BE2C (cell line): ENCODE data around the gene FOXN3.

ENCODE experiments used
- DNase-seq: peaks from one replicate; pipeline ENCODE4 v3.0.0-alpha.2; 2020
- H3K27me3 ChIP-seq: fragments of 250-450 bp; sonication (Bioruptor Pico); 2 replicates; pipeline ENCODE4 v1.5.1; 2020; ENCODE audit warnings: mild to moderate bottlenecking
- H3K36me3 ChIP-seq: fragments of 250-450 bp; sonication (Bioruptor Pico); 2 replicates; pipeline ENCODE4 v1.5.1; 2020; ENCODE audit warnings: mild to moderate bottlenecking
- H3K4me1 ChIP-seq: fragments of 250-450 bp; sonication (Bioruptor Pico); 2 replicates; pipeline ENCODE4 v1.5.1; 2020
- H3K4me3 ChIP-seq: 2 replicates; pipeline ENCODE4 v1.5.1; 2011; ENCODE audit warnings: low read depth, low read length
- H3K9me3 ChIP-seq: fragments of 250-450 bp; sonication (Bioruptor Pico); 2 replicates; pipeline ENCODE4 v1.5.1; 2020
- CTCF ChIP-seq: IDR thresholded peaks from 2 replicates; pipeline ENCODE4 v1.5.1; 2012; ENCODE audit warnings: mild to moderate bottlenecking, low read depth, low read length

FOXN3 gene

DNA sequence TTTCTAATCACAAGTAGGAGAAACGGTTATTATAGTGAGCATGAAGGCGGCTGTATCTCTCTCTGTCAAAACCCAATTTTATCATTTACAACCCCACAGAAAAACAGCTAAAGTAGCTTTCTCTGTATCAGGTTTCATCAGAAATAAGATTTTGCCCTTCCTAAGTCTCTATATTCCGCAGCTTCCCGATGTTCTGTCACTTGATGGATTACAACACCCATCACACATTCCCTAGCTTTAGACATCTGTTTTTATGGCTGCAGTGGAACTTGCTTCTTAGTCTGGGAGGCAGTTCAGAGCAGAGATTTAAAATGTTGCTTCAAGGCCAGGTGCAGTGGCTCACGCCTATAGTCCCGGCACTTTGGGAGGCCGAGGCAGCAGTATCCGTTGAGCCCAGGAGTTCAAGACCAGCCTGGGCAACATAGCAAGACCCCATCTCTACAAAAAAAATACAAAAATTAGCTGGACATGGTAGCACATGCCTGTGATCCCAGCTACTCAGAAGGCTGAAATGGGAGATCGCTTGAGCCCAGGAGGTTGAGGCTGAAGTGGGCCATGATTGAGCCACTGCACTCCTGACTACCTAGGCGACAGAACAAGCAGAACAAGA lies 27.6 kb upstream of the FOXN3 start:
- no peak for DNase-seq
- TF ChIP-seq CTCF = no peak
- Histone ChIP-seq H3K36me3 (no peaks in the 10 kb centered on the region), H3K27me3 (no peaks in the 10 kb centered on the region), H3K4me3 (no peak overlapping the region), H3K9me3 (no peaks in the 10 kb centered on the region), H3K4me1 (peaks cover 4% of the 10 kb centered on the region; the same call in 1 of the 2 replicates)

DNA sequence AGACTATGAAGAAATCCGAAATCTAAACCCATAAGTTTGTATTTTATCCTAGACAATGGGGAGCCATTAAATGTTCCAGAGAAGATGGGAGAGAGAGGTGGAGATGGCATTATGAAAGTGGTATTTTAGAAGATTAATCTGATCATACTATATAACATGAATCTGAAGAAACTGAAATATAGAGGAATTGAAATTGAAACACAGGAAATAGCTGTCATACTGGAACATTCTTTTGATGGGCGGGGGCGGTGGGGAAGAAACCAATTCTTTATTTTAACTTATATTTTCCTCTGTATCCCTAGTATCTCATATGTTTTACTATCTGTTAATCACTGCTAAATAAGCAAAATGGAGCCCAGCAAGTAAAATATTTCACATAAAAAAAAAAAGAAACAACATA lies 27.0 kb upstream of the FOXN3 start:
- H3K4me1 ChIP-seq = peaks cover 4% of the 10 kb centered on the region; the same call in 1 of the 2 replicates
- DNase-seq = no peak
- no peaks in the 10 kb centered on the region for H3K9me3 ChIP-seq
- H3K36me3 ChIP-seq = no peaks in the 10 kb centered on the region
- no peak overlapping the region for H3K4me3 ChIP-seq
- H3K27me3 ChIP-seq = no peaks in the 10 kb centered on the region
- TF ChIP-seq CTCF = no peak

DNA sequence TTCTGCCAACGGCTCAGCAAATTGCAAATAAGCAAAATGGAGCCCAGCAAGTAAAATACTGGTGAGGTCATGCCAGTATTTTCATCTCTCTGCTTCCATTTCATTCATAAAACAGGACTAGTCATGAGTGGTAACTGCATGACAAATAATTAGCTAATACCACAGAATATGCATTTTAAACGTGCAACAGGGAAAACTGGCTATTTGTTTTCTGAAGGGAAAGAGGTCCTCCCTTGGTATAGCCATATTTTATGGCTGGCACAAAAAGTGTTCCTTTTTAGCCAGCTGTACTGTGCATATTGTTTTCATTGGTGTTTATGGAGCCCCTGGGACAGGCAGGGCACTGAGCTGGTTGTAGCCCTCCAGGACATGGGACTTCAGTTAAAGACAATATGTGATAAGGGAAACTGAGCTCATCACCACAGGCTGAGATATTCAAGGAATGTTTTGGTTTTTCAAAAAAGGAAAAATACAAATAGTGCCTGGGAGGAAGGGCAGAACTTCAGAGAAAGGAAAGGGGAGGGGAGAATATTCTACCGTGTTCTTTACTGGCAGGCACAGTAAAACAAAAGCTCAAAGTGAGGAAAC lies 26.1 kb upstream of the FOXN3 start:
- Histone ChIP-seq H3K4me3 (no peak overlapping the region), H3K27me3 (no peaks in the 10 kb centered on the region), H3K36me3 (no peaks in the 10 kb centered on the region), H3K9me3 (no peaks in the 10 kb centered on the region), H3K4me1 (peaks cover 4% of the 10 kb centered on the region; the same call in 1 of the 2 replicates)
- no peak for TF ChIP-seq CTCF
- DNase-seq = no peak

DNA sequence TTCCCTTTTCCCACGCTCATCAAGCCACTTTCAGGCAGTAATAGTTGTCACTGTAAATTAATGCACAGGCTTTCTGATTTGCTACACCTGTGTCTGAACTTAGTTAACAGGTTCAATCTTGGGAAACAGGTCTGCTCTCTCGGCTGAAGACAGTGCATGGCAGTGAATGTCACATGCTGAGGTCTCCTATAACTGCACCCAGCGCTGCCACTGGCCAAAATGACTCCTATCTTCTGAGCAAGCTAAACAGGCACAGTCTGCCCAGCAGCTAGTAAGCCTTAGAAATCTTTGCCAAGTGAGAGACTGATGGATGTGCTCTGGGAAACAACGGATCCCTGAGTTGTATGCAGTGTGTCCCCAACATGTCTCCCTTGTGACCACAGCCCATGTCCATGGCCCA lies 25.2 kb upstream of the FOXN3 start:
- H3K27me3 ChIP-seq = no peaks in the 10 kb centered on the region
- H3K4me3 ChIP-seq = no peak overlapping the region
- no peak for TF ChIP-seq CTCF
- H3K4me1 ChIP-seq = peaks cover 4% of the 10 kb centered on the region; the same call in 1 of the 2 replicates
- no peaks in the 10 kb centered on the region for H3K9me3 ChIP-seq
- DNase-seq = no peak
- H3K36me3 ChIP-seq = no peaks in the 10 kb centered on the region

DNA sequence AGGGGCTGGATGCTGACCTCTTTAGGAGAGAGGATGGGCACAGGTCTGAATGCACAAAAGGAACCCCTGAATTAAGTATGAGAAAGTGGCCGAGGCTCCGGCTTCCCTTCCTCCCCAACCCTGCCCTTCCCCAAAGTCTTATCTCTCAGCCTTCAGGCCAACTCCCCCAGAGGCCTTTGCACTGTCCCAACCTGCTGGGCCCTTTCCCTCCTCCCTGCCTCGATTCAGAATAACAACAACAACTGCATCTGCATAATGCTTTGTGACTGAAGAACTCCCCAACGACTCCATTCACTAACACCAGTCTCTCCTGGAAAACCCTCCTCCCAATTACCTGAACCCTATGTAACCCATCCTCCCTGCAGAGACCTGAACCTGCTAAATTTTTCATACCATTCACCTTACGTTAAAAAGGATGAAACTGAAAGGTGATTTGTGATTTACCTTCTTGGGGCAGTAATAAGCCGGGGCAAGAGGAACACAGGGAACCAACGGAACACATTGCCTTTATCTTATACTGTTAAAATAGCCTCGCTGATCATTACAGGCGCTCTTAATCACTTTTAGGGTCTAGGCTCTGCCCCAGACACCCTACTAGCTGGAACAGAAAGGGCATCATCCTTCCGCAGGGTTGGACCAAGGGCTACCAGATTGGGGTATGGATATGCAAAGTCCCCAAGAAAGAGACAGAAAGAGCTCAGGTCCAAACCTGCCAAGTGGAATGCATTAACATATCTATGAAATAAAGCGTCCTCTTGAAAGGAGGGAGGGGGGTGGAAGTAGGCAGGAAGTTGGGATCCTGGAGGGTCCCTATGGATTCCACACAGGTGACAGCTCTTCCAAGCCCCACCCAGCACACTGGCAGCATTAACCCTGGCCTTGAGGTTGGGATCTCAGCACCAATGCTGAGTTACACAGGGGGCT lies 24.2 kb upstream of the FOXN3 start:
- no peak for DNase-seq
- H3K4me3 ChIP-seq = no peak overlapping the region
- H3K27me3 ChIP-seq = no peaks in the 10 kb centered on the region
- H3K4me1 ChIP-seq = peaks cover 4% of the 10 kb centered on the region; the same call in 1 of the 2 replicates
- no peaks in the 10 kb centered on the region for H3K9me3 ChIP-seq
- no peak for TF ChIP-seq CTCF
- H3K36me3 ChIP-seq = no peaks in the 10 kb centered on the region
